Measurements from ENCODE around the gene NPAS3.

NPAS3 gene

DNA sequence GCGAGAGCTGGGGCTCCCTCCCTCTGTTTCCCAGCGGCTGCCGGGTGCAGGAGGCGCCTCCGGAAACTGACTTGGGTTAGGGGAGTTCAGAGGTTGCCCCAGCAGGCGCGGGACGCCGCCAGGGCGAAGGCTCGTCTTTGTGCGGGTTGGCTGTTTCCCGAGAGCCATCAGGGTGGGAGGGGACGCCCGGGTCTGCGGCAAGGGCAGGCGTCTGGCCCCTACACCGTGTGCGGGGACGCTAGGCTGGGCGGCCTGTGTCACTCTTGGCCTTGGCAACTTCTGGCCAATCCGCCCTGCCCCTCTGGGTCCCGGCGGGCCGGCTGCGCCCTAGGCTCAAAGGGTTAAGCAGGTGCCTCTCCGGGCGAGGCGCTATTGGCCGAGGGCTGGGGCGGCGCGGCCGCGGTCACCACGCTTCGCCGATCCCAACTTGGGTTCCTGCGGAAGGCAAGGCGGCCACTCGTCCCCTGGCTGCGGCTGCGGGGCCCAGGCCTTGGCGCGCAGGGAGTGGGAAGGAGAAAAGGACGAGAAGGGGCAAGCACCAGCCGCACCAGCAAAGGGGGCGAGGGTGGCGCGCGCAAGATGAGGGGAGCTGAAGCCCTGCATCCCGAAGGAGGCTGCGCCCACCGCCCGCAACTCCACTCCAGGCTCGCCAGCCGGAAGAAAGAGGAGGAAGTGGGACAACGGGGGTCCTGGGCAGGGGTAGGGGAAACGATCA, 5.6 kb upstream of the NPAS3 start:
- TF ChIP-seq CTCF (IDR thresholded peaks at IDR 0.05) (no peak), ZFX (IDR thresholded peaks at IDR 0.05; ENCODE audit: borderline replicate concordance) (no peak)
- H3K27ac ChIP-seq = no peak overlapping the region

DNA sequence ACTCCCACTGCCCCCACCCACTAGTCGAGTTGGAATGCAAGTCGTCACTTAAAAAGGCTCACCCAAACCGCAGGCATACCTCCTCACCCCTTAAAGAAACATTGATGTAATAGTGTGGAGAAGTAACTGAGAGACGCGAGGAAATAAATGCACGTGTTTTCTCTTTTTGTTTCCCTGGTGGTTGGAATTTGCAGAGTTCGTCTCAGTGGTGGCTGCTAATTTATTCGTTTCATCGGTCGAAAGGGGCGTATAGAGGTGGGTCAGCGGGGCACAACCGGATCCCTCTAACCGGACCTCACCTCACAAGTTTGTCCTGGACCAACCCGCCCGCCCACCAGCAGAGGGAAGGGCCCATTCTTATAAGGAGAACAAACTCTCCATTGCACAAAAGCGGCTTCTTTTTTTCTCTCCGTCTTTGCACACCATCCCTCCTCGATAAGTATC, 5.0 kb upstream of the NPAS3 start:
- no peak overlapping the region for H3K27ac ChIP-seq

GRCh38 chr14:32934073-32934880, 4.4 kb upstream of the NPAS3 start:
- TF ChIP-seq CTCF (IDR thresholded peaks at IDR 0.05) (no peak), ZFX (IDR thresholded peaks at IDR 0.05; ENCODE audit: borderline replicate concordance) (no peak)
- H3K27ac ChIP-seq = no peak overlapping the region

More for the DNA sequence above, 5.0 kb upstream of the NPAS3 start:
- TF ChIP-seq CTCF (IDR thresholded peaks at IDR 0.05) = 0 out of 2 replicates have a peak, but pooled peaks have one; percentile 13
- no peak for TF ChIP-seq ZFX (IDR thresholded peaks at IDR 0.05; ENCODE audit: borderline replicate concordance)

DNA sequence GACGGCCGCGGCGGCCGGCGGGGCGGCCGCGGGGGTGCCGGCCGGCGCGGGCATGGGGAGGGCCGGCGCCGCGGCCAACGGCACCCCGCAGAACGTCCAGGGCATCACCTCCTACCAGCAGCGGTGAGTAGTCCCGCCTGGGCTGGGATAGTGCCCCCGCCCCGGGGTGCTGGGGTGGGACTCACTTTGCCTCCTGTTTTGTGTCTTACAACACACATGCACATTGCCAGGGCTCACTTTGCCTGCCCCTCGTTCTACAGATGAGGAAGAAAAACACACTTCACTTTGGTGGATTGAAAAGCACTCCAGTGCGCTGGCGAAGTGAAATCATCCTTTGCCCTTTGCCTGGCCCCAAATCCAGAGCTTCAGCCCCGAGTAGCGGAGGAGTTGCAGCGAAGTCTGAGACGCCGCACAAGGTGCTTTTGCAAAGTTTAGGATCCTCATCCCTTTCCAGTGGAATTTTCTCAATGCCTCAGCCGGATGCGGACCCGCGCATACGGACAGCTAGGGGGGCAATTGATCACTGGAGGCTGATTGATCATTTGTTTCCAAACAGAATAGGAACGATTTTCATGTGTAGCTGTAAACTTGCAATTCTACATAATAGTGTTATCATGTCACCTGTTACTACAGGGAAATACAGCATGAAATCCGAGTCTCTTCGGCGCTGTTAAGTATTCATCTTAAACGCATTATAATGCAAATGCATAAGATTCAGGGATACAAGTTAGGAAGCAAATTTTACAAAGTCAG, 3.6 kb upstream of the NPAS3 start:
- TF ChIP-seq CTCF (IDR thresholded peaks at IDR 0.05) (no peak), ZFX (IDR thresholded peaks at IDR 0.05; ENCODE audit: borderline replicate concordance) (no peak)
- no peak overlapping the region for H3K27ac ChIP-seq

GRCh38 chr14:32939254-32940065, 781 bp downstream of the NPAS3 start:
- 0 out of 2 replicates have a peak overlapping the region, but pooled peaks have one; percentile 26 for H3K27ac ChIP-seq

More at GRCh38 chr14:32939254-32940065, 781 bp downstream of the NPAS3 start:
- no peak for TF ChIP-seq CTCF (IDR thresholded peaks at IDR 0.05)
- no peak for TF ChIP-seq ZFX (IDR thresholded peaks at IDR 0.05; ENCODE audit: borderline replicate concordance)

Measured in 22Rv1 (cell line).